GM19238 (cell line): Measurements from ENCODE around the gene SLC35E1.

Experiments used
- DNase-seq: peaks from one replicate; pipeline ENCODE4 v3.0.0; 2011; ENCODE audit warnings: low spot score; ENCODE audit not compliant: insufficient read length

Gene SLC35E1

GRCh38 chr19:16598848-16599247 lies 26.6 kb upstream of the SLC35E1 start:
- no peak for DNase-seq

- no peak for DNase-seq
Observed at GRCh38 chr19:16596399-16596798, 24.2 kb upstream of the SLC35E1 start.

GRCh38 chr19:16595097-16595496 lies 22.9 kb upstream of the SLC35E1 start:
- DNase-seq: no peak

- DNase-seq: no peak
Observed at GRCh38 chr19:16594681-16595091, 22.5 kb upstream of the SLC35E1 start.

- DNase-seq: no peak
Observed at GRCh38 chr19:16594131-16594586, 21.9 kb upstream of the SLC35E1 start.

- DNase-seq: no peak
Observed at GRCh38 chr19:16593181-16593580, 21.0 kb upstream of the SLC35E1 start.

GRCh38 chr19:16591803-16592556 lies 19.8 kb upstream of the SLC35E1 start:
- no peak for DNase-seq

- no peak for DNase-seq
Observed at GRCh38 chr19:16590876-16591802, 18.9 kb upstream of the SLC35E1 start.

- no peak for DNase-seq
Observed at GRCh38 chr19:16589917-16590316, 17.7 kb upstream of the SLC35E1 start.

GRCh38 chr19:16588824-16589577 lies 16.8 kb upstream of the SLC35E1 start:
- no peak for DNase-seq

GRCh38 chr19:16587833-16588823 lies 15.9 kb upstream of the SLC35E1 start:
- peak; percentile 69 for DNase-seq

GRCh38 chr19:16586991-16587832 lies 15.0 kb upstream of the SLC35E1 start:
- DNase-seq: no peak

GRCh38 chr19:16586477-16586871 lies 14.3 kb upstream of the SLC35E1 start:
- no peak for DNase-seq

GRCh38 chr19:16585808-16586476 lies 13.7 kb upstream of the SLC35E1 start:
- no peak for DNase-seq

GRCh38 chr19:16585094-16585801 lies 13.0 kb upstream of the SLC35E1 start:
- no peak for DNase-seq

GRCh38 chr19:16584248-16585093 lies 12.3 kb upstream of the SLC35E1 start:
- peak; percentile 87 for DNase-seq

GRCh38 chr19:16582486-16583261 lies 10.5 kb upstream of the SLC35E1 start:
- DNase-seq: no peak
